GM23338 (cell line): Measurements from ENCODE around the gene ARHGEF38. TPM values are rescaled to one million over a fixed set of nuclear protein-coding genes. Genes with fewer than 3 reads are reported as not detected.

ENCODE experiments used
- ATAC-seq: fragments of 200-7000 bp; cut with Tn5 transposase; 3 replicates; pipeline ENCODE4 v1.9.1; 2020
- DNase-seq: peaks from one replicate; pipeline ENCODE4 v3.0.0-alpha.2; 2015; ENCODE audit warnings: low spot score
- H2AFZ ChIP-seq: fragments of 200-600 bp; sonication (generic); 2 replicates; pipeline ENCODE4 v1.8.0; 2016; ENCODE audit warnings: antibody characterized with exemption, mild to moderate bottlenecking, moderate library complexity
- H3F3A ChIP-seq: fragments of 200-600 bp; sonication (generic); replicated peaks from 2 replicates; pipeline ENCODE4 v1.8.0; 2017; ENCODE audit warnings: antibody characterized with exemption, mixed run types, low read depth
- H3K27ac ChIP-seq: fragments of 200-600 bp; sonication (generic); 2 replicates; pipeline ENCODE4 v1.6.1; 2016; ENCODE audit warnings: low read depth
- H3K27me3 ChIP-seq: fragments of 200-600 bp; sonication (generic); 2 replicates; pipeline ENCODE4 v1.8.0; 2016; ENCODE audit warnings: mild to moderate bottlenecking, mixed run types, moderate library complexity; ENCODE audit not compliant: insufficient read depth
- H3K36me3 ChIP-seq: fragments of 200-600 bp; sonication (generic); 2 replicates; pipeline ENCODE4 v1.8.0; 2016; ENCODE audit warnings: mild to moderate bottlenecking; ENCODE audit not compliant: insufficient read depth
- H3K4me1 ChIP-seq: fragments of 200-600 bp; sonication (generic); 2 replicates; pipeline ENCODE4 v1.8.0; 2016; ENCODE audit warnings: mild to moderate bottlenecking, moderate library complexity; ENCODE audit not compliant: insufficient read depth
- H3K4me2 ChIP-seq: fragments of 200-600 bp; sonication (generic); 2 replicates; pipeline ENCODE4 v1.7.1; 2017; ENCODE audit warnings: mixed run types
- H3K4me3 ChIP-seq: fragments of 200-600 bp; sonication (generic); 2 replicates; pipeline ENCODE4 v1.6.1; 2016; ENCODE audit warnings: mixed run types
- H3K79me2 ChIP-seq: fragments of 200-600 bp; sonication (generic); replicated peaks from 2 replicates; pipeline ENCODE4 v1.8.0; 2017; ENCODE audit warnings: mild to moderate bottlenecking; ENCODE audit not compliant: insufficient read depth
- H3K9me2 ChIP-seq: fragments of 200-600 bp; sonication (generic); 2 replicates; pipeline ENCODE4 v1.8.0; 2017; ENCODE audit not compliant: insufficient read depth
- H4K20me1 ChIP-seq: fragments of 200-600 bp; sonication (generic); replicated peaks from 2 replicates; pipeline ENCODE4 v1.8.0; 2017; ENCODE audit warnings: mild to moderate bottlenecking; ENCODE audit not compliant: insufficient read depth
- H3K27ac Mint-ChIP-seq: 2 replicates; pipeline ENCODE4 v1.8.0; 2020; ENCODE audit warnings: inconsistent platforms, mild to moderate bottlenecking, moderate library complexity, mixed read lengths
- H3K27me3 Mint-ChIP-seq: 3 replicates; pipeline ENCODE4 v1.8.0; 2022; ENCODE audit warnings: low read depth, mild to moderate bottlenecking, moderate library complexity, mixed read lengths, inconsistent platforms; ENCODE audit not compliant: insufficient read depth, poor library complexity
- H3K36me3 Mint-ChIP-seq: 3 replicates; pipeline ENCODE4 v1.8.0; 2021; ENCODE audit warnings: low read depth, mild to moderate bottlenecking, inconsistent platforms, moderate library complexity, mixed read lengths
- H3K4me1 Mint-ChIP-seq: 3 replicates; pipeline ENCODE4 v1.8.0; 2020; ENCODE audit warnings: mild to moderate bottlenecking, inconsistent platforms, mixed read lengths
- H3K4me3 Mint-ChIP-seq: 3 replicates; pipeline ENCODE4 v1.8.0; 2021; ENCODE audit warnings: moderate library complexity, mild to moderate bottlenecking, inconsistent platforms, mixed read lengths
- H3K9me3 Mint-ChIP-seq: 3 replicates; pipeline ENCODE4 v1.8.0; 2020; ENCODE audit warnings: moderate library complexity, mild to moderate bottlenecking, inconsistent platforms, mixed read lengths
- CREB1 ChIP-seq: fragments of 250-450 bp; sonication (Bioruptor Pico); IDR thresholded peaks from 2 replicates; pipeline ENCODE4 v1.5.0; 2020; ENCODE audit warnings: low read depth, mild to moderate bottlenecking, moderate library complexity
- EZH2phosphoT487 ChIP-seq: fragments of 200-600 bp; sonication (generic); IDR thresholded peaks from one replicate; pipeline ENCODE4 v1.8.1; 2018; ENCODE audit warnings: antibody characterized with exemption; ENCODE audit not compliant: unreplicated experiment
- ZNF462 ChIP-seq: fragments of 250-450 bp; sonication (Bioruptor Pico); IDR thresholded peaks from 2 replicates; pipeline ENCODE4 v1.5.0; 2020; ENCODE audit warnings: mild to moderate bottlenecking, moderate library complexity
- polyA plus RNA-seq: library from polyadenylated mRNA; unstranded; fragments of >200 nt; fragmentation: Nextera tagmentation; extraction: Ambion mirVana; gene quantifications from 2 replicates; pipeline ENCODE4 v1.2.1, GENCODE V29; 2016
- total RNA-seq: library from RNA; depleted of rRNA; stranded (reverse); fragments of >200 nt; shearing (Covaris generic); gene quantifications from 2 replicates; pipeline ENCODE4 v1.2.3, GENCODE V29; 2014

The ARHGEF38 gene
- total and polyA plus RNA-seq, 2 experiments from 2014 or later = 0.58 TPM; not detected in 1

- Mint-ChIP-seq H3K4me1 (peaks cover 9% of the 10 kb centered on the region; the same call in 2 of the 3 replicates), H3K9me3 (no peaks in the 10 kb centered on the region), H3K27ac (no peak overlapping the region), H3K36me3 (no peaks in the 10 kb centered on the region), H3K27me3 (no peaks in the 10 kb centered on the region), H3K4me3 (no peak overlapping the region)
- no peaks in the 10 kb centered on the region for H3K36me3 ChIP-seq
- H3K79me2 ChIP-seq = no peaks in the 10 kb centered on the region
- H3F3A ChIP-seq = no peaks in the 10 kb centered on the region
- H3K4me2 ChIP-seq = no peak overlapping the region
- no peak overlapping the region for H3K27ac ChIP-seq
- no peaks in the 10 kb centered on the region for H3K27me3 ChIP-seq
- H3K4me1 ChIP-seq = peaks cover 13% of the 10 kb centered on the region; the same call in 1 of the 2 replicates
- H2AFZ ChIP-seq = no peak overlapping the region
- H3K9me2 ChIP-seq = no peaks in the 10 kb centered on the region
- TF ChIP-seq ZNF462 (CRISPR knock-in tag) = no peak
- no peak overlapping the region for H3K4me3 ChIP-seq
- ATAC-seq = no peak
- no peak for DNase-seq
- H4K20me1 ChIP-seq = no peaks in the 10 kb centered on the region
Measured at GRCh38 chr4:105674011-105674410, 121.6 kb downstream of the ARHGEF38 start.

- Mint-ChIP-seq H3K27me3 (no peaks in the 10 kb centered on the region), H3K4me3 (no peak overlapping the region), H3K4me1 (peaks cover 9% of the 10 kb centered on the region; the same call in 2 of the 3 replicates), H3K9me3 (no peaks in the 10 kb centered on the region), H3K36me3 (peaks cover 4% of the 10 kb centered on the region; the same call in 1 of the 3 replicates), H3K27ac (no peak overlapping the region)
- ATAC-seq (no peak), DNase-seq (no peak)
- H3K27ac ChIP-seq = no peak overlapping the region; the same call in 1 of the 2 replicates
- H3F3A ChIP-seq = no peaks in the 10 kb centered on the region
- H3K9me2 ChIP-seq = no peaks in the 10 kb centered on the region
- peaks cover 13% of the 10 kb centered on the region; the same call in 1 of the 2 replicates for H3K4me1 ChIP-seq
- H2AFZ ChIP-seq = no peak overlapping the region
- H3K79me2 ChIP-seq = no peaks in the 10 kb centered on the region
- H3K36me3 ChIP-seq = no peaks in the 10 kb centered on the region
- H3K4me2 ChIP-seq = no peak overlapping the region
- no peak overlapping the region for H3K4me3 ChIP-seq
- no peaks in the 10 kb centered on the region for H3K27me3 ChIP-seq
- H4K20me1 ChIP-seq = no peaks in the 10 kb centered on the region
- no peak for TF ChIP-seq CREB1 (CRISPR knock-in tag)
- TF ChIP-seq ZNF462 (CRISPR knock-in tag) = no peak
- TF ChIP-seq EZH2phosphoT487 = no peak
Measured at GRCh38 chr4:105677709-105678108, 125.3 kb downstream of the ARHGEF38 start.
